Measurements from ENCODE around the gene HILPDA. TPM values are rescaled to one million over a fixed set of nuclear protein-coding genes. Genes with fewer than 3 reads are reported as not detected.
"Not testable (repeated sequence)": the region's sequence is repeated elsewhere in the genome, so short reads cannot be mapped to it uniquely, and the experiment has no call there.

HILPDA gene
- polyA plus RNA-seq, 3 donors, result 9.0 to 136 (median 39.7) TPM

GRCh38 chr7:128454808-128455542, 703 bp upstream of the HILPDA start:
- peak overlapping the region; percentile 92 for H3K27ac ChIP-seq (ENCODE audit: low read depth, low read length)
- 44 to 48% (median 45%) methylated on average over 25 of the region's 25 CpGs for WGBS, 3 donors

- H3K27ac ChIP-seq (ENCODE audit: low read depth, low read length), result no peak overlapping the region
- 6 to 10% (median 8%) methylated on average over 5 of the region's 5 CpGs for WGBS, 3 donors
These were observed 612 bp downstream of the HILPDA start for GRCh38 chr7:128456255-128456725.

GRCh38 chr7:128457385-128457784, 1.7 kb downstream of the HILPDA start:
- WGBS, 3 donors, result 79 to 93% (median 90%) methylated on average over 6 of the region's 6 CpGs
- H3K27ac ChIP-seq (ENCODE audit: low read depth, low read length), result not testable (repeated sequence)

GRCh38 chr7:128458956-128459355, 3.3 kb downstream of the HILPDA start:
- 52 to 58% (median 57%) methylated on average over 3 of the region's 3 CpGs for WGBS, 3 donors
- no peak overlapping the region for H3K27ac ChIP-seq (ENCODE audit: low read depth, low read length)

GRCh38 chr7:128459394-128459878, 3.8 kb downstream of the HILPDA start:
- 35 to 42% (median 36%) methylated on average over 5 of the region's 5 CpGs for WGBS, 3 donors
- H3K27ac ChIP-seq (ENCODE audit: low read depth, low read length), result no peak overlapping the region

- H3K27ac ChIP-seq (ENCODE audit: low read depth, low read length), result no peak overlapping the region
- WGBS, 3 donors, result 69 to 90% (median 80%) methylated on average over 5 of the region's 5 CpGs
These were observed 6.8 kb downstream of the HILPDA start for GRCh38 chr7:128462460-128462859.

GRCh38 chr7:128463345-128463744, 7.7 kb downstream of the HILPDA start:
- WGBS, 3 donors, result 92 to 96% (median 94%) methylated on average over 23 to 30 of the region's 30 CpGs
- H3K27ac ChIP-seq (ENCODE audit: low read depth, low read length), result not testable (repeated sequence)

GRCh38 chr7:128463933-128464332, 8.3 kb downstream of the HILPDA start:
- 68 to 88% (median 86%) methylated on average over 7 of the region's 8 CpGs for WGBS, 3 donors

GRCh38 chr7:128466871-128467270, 11.2 kb downstream of the HILPDA start:
- H3K27ac ChIP-seq (ENCODE audit: low read depth, low read length), result not testable (repeated sequence)

More at GRCh38 chr7:128463933-128464332, 8.3 kb downstream of the HILPDA start:
- not testable (repeated sequence) for H3K27ac ChIP-seq (ENCODE audit: low read depth, low read length)

- 0 to 1% (median 0%) methylated on average over 61 to 62 of the region's 62 CpGs for WGBS, 3 donors
- not testable (repeated sequence) for H3K27ac ChIP-seq (ENCODE audit: low read depth, low read length)
These were observed 21.0 kb downstream of the HILPDA start, which contains the start of gene METTL2B for GRCh38 chr7:128476402-128477335. TSS of gene METTL2B (plus strand) at chr7:128476748. CDS start at chr7:128476766, 18 bp downstream.

GRCh38 chr7:128477336-128477690, 21.6 kb downstream of the HILPDA start:
- not testable (repeated sequence) for H3K27ac ChIP-seq (ENCODE audit: low read depth, low read length)

GRCh38 chr7:128479082-128479481, 23.4 kb downstream of the HILPDA start:
- H3K27ac ChIP-seq (ENCODE audit: low read depth, low read length), result not testable (repeated sequence)
- WGBS, 3 donors, result 80 to 91% (median 88%) methylated on average over 3 to 4 of the region's 4 CpGs

More at GRCh38 chr7:128477336-128477690, 21.6 kb downstream of the HILPDA start:
- 2 to 5% (median 3%) methylated on average over 4 of the region's 4 CpGs for WGBS, 3 donors

GRCh38 chr7:128488134-128488533, 32.5 kb downstream of the HILPDA start:
- H3K27ac ChIP-seq (ENCODE audit: low read depth, low read length), result not testable (repeated sequence)
- 92 to 97% (median 94%) methylated on average over 6 of the region's 6 CpGs for WGBS, 3 donors

- 92 to 97% (median 95%) methylated on average over 9 of the region's 9 CpGs for WGBS, 3 donors
These were observed 41.7 kb downstream of the HILPDA start for GRCh38 chr7:128497405-128497804.

GRCh38 chr7:128505416-128505815, 49.7 kb downstream of the HILPDA start:
- WGBS, 3 donors, result 87 to 100% (median 88%) methylated on average over 2 of the region's 2 CpGs
- not testable (repeated sequence) for H3K27ac ChIP-seq (ENCODE audit: low read depth, low read length)

More at GRCh38 chr7:128497405-128497804, 41.7 kb downstream of the HILPDA start:
- H3K27ac ChIP-seq (ENCODE audit: low read depth, low read length), result no peak overlapping the region

GRCh38 chr7:128506819-128507218, 51.1 kb downstream of the HILPDA start:
- not testable (repeated sequence) for H3K27ac ChIP-seq (ENCODE audit: low read depth, low read length)
- WGBS, 3 donors, result 90 to 94% (median 93%) methylated on average over 3 of the region's 3 CpGs

- not testable (repeated sequence) for H3K27ac ChIP-seq (ENCODE audit: low read depth, low read length)
- 82 to 89% (median 88%) methylated on average over 5 of the region's 5 CpGs for WGBS, 3 donors
These were observed 51.8 kb downstream of the HILPDA start for GRCh38 chr7:128507321-128507993.
